Keratinocyte (primary cell): Measurements from ENCODE around the gene UBE2K. TPM values are rescaled to one million over a fixed set of nuclear protein-coding genes. Genes with fewer than 3 reads are reported as not detected.

Experiments
- DNase-seq: peaks from one replicate; pipeline ENCODE4 v3.0.0-alpha.2; 2011; ENCODE audit warnings: low read depth, missing footprints, low spot score
- FAIRE-seq: peaks from 2 replicates; lab custom pipeline; 2011; peaks lifted over from hg19 to GRCh38; lab: Jason Lieb, UNC
- H2AFZ ChIP-seq: 2 replicates; pipeline ENCODE4 v1.6.0; 2012; ENCODE audit warnings: low read length, control low read depth, inconsistent platforms; ENCODE audit not compliant: control insufficient read depth
- H3K27ac ChIP-seq: 2 replicates; pipeline ENCODE4 v1.5.1; 2011; ENCODE audit warnings: low read length; ENCODE audit not compliant: control insufficient read depth, insufficient read depth
- H3K27me3 ChIP-seq: 3 replicates; pipeline ENCODE4 v1.6.0; 2011; ENCODE audit warnings: low read length; ENCODE audit not compliant: control insufficient read depth, insufficient read depth; ENCODE audit errors: extremely low read depth
- H3K36me3 ChIP-seq, 2 experiments: 2 replicates in 1 of 2; 3 replicates in 1 of 2; pipeline ENCODE4 v1.5.1; 2011; ENCODE audit warnings: low read length in 2 of 2, mild to moderate bottlenecking in 1 of 2; ENCODE audit not compliant: control insufficient read depth in 2 of 2, insufficient read depth in 2 of 2; ENCODE audit errors: extremely low read depth in 1 of 2
- H3K4me1 ChIP-seq: 3 replicates; pipeline ENCODE4 v1.5.1; 2011; ENCODE audit warnings: low read length; ENCODE audit not compliant: control insufficient read depth, insufficient read depth; ENCODE audit errors: extremely low read depth
- H3K4me2 ChIP-seq: 3 replicates; pipeline ENCODE4 v1.6.0; 2011; ENCODE audit warnings: low read depth, low read length; ENCODE audit not compliant: control insufficient read depth, insufficient read depth; ENCODE audit errors: extremely low read depth
- H3K4me3 ChIP-seq, 3 experiments: fragments of 200-600 bp in 1 of 3; sonication (generic) in 1 of 3; 2 replicates in 2 of 3; 3 replicates in 1 of 3; pipeline ENCODE4 v1.5.1; 2011 to 2016; ENCODE audit warnings: low read length in 3 of 3, mild to moderate bottlenecking in 3 of 3, control low read depth in 2 of 3, inconsistent platforms in 1 of 3, low read depth in 1 of 3, mixed read lengths in 1 of 3, mixed run types in 1 of 3, moderate library complexity in 1 of 3; ENCODE audit not compliant: control insufficient read depth in 2 of 3, insufficient read depth in 2 of 3; ENCODE audit errors: extremely low read depth in 1 of 3
- H3K79me2 ChIP-seq: 2 replicates; pipeline ENCODE4 v1.6.0; 2012; ENCODE audit warnings: low read length; ENCODE audit not compliant: control insufficient read depth, insufficient read depth
- H3K9ac ChIP-seq: 3 replicates; pipeline ENCODE4 v1.6.0; 2011; ENCODE audit warnings: low read length; ENCODE audit not compliant: control insufficient read depth, insufficient read depth; ENCODE audit errors: extremely low read depth
- H3K9me1 ChIP-seq: 3 replicates; pipeline ENCODE4 v1.6.0; 2011; ENCODE audit warnings: low read length; ENCODE audit not compliant: control insufficient read depth, insufficient read depth; ENCODE audit errors: extremely low read depth
- H3K9me3 ChIP-seq: 2 replicates; pipeline ENCODE4 v1.5.1; 2012; ENCODE audit warnings: low read depth, low read length; ENCODE audit not compliant: control insufficient read depth
- H4K20me1 ChIP-seq: 3 replicates; pipeline ENCODE4 v1.6.0; 2011; ENCODE audit warnings: low read length; ENCODE audit not compliant: control insufficient read depth, insufficient read depth; ENCODE audit errors: extremely low read depth
- EZH2 ChIP-seq: IDR thresholded peaks from one replicate; pipeline ENCODE4 v1.6.1; 2012; ENCODE audit warnings: inconsistent platforms, mild to moderate bottlenecking, low read length, moderate library complexity
- dilution Hi-C: fragments of 300-500 bp; cut with MboI; formaldehyde crosslinking; loops from one replicate; pipeline ENCODE4 v1.7.0; 2020; ENCODE audit warnings: low sequenced_read_pairs; ENCODE audit not compliant: extremely low pct_ligation_motif_present
- polyA plus RNA-seq, 5 experiments: library from polyadenylated mRNA; depleted of rRNA in 3 of 5; stranded (reverse) in 3 of 5; stranded (forward) in 1 of 5; unstranded in 1 of 5; fragments of >200 nt; gene quantifications; 1 replicate in 1 of 5; 2 replicates in 3 of 5; 3 replicates in 1 of 5; pipeline versions ENCODE4 v1.2.1 to v1.2.3, GENCODE V29; 2011 to 2012; ENCODE audit warnings: missing spikeins in 2 of 5, low read depth in 1 of 5, low replicate concordance in 1 of 5
- TF ChIP-seq, protein P1 (sequence below), 3 experiments: IDR thresholded peaks in 1 of 3; conservative IDR thresholded peaks in 1 of 3; optimal IDR thresholded peaks in 1 of 3; 2 replicates in 2 of 3; 3 replicates in 1 of 3; pipeline versions ENCODE3 to v1.5.1; 2011; ENCODE audit warnings: low read length in 3 of 3, mild to moderate bottlenecking in 3 of 3, moderate library complexity in 2 of 3, control low read depth in 1 of 3, inconsistent platforms in 1 of 3; ENCODE audit not compliant: insufficient read depth in 2 of 3; ENCODE audit errors: extremely low read depth in 1 of 3

Gene UBE2K
- polyA plus RNA-seq, 1 donor (not counting 4 experiments of a cell fraction or from before 2014, with no cell fraction given) = 163 TPM

DNA sequence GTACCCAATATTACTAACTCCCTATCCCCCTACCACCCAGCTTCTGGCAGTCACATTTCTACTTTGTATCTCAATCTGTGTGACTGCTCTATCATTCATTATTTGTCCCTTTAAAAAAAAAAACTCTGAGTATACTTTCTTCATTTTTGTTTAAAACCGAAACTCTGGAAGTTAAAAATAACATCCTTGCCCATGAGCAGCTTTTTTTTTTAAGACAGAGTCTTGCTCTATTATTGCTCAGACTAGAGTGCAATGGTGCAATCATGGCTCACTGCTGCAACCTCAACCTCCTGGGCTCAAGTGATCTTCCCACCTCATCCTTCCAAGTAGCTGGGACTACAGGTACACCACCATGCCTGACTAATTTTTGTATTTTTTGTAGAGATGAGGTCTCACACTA, 15.8 kb downstream of the UBE2K start:
- H3K4me2 ChIP-seq = no peak overlapping the region
- dilution Hi-C loops = no loop called here
- H3K9ac ChIP-seq = no peak overlapping the region
- peaks cover 91% of the 10 kb centered on the region for H3K79me2 ChIP-seq
- no peaks in the 10 kb centered on the region for H3K4me1 ChIP-seq
- DNase-seq (no peak), FAIRE-seq (no peak)
- H3K27me3 ChIP-seq = no peaks in the 10 kb centered on the region
- peaks cover 13% of the 10 kb centered on the region for H4K20me1 ChIP-seq
- no peak overlapping the region for H2AFZ ChIP-seq
- no peak overlapping the region for H3K4me3 ChIP-seq
- no peaks in the 10 kb centered on the region for H3K9me3 ChIP-seq
- H3K36me3 ChIP-seq = peaks cover 3 to 5% of the 10 kb centered on the region in 2 experiments
- TF ChIP-seq EZH2 = no peak
- TF ChIP-seq, protein P1, sequence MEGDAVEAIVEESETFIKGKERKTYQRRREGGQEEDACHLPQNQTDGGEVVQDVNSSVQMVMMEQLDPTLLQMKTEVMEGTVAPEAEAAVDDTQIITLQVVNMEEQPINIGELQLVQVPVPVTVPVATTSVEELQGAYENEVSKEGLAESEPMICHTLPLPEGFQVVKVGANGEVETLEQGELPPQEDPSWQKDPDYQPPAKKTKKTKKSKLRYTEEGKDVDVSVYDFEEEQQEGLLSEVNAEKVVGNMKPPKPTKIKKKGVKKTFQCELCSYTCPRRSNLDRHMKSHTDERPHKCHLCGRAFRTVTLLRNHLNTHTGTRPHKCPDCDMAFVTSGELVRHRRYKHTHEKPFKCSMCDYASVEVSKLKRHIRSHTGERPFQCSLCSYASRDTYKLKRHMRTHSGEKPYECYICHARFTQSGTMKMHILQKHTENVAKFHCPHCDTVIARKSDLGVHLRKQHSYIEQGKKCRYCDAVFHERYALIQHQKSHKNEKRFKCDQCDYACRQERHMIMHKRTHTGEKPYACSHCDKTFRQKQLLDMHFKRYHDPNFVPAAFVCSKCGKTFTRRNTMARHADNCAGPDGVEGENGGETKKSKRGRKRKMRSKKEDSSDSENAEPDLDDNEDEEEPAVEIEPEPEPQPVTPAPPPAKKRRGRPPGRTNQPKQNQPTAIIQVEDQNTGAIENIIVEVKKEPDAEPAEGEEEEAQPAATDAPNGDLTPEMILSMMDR (optimal IDR thresholded peaks at IDR 0.05 in 1 of 3, IDR thresholded peaks at IDR 0.05 in 1 of 3, conservative IDR thresholded peaks at IDR 0.05 in 1 of 3; ENCODE audit: extremely low read depth in 1 of 3, insufficient read depth in 2 of 3, low read length in 3 of 3) = no peak
- no peaks in the 10 kb centered on the region for H3K9me1 ChIP-seq
- no peak overlapping the region for H3K27ac ChIP-seq

DNA sequence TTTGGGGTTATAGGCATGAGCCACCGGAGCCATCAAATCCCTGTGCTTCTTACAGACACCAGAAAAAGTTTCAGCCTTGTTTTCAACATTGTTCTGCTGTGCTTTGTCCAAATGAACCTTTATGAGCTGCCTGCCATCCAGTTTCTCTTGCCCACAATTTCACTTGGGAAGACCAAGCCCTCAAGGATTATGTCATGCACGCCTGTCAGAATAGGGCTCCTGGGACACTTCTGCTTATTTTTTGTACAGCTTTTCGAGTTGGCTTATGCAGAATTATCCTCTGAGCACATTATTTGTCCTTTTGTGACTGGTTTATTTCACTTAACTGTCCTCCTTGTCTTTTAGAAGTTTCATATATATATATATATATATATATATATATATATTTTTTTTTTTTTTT, 16.2 kb downstream of the UBE2K start:
- no peaks in the 10 kb centered on the region for H3K27me3 ChIP-seq
- peaks cover 3 to 5% of the 10 kb centered on the region in 2 experiments for H3K36me3 ChIP-seq
- no peak for FAIRE-seq
- H3K27ac ChIP-seq = peak overlapping the region; percentile 20
- DNase-seq = no peak
- no peaks in the 10 kb centered on the region for H3K9me3 ChIP-seq
- H4K20me1 ChIP-seq = peaks cover 13% of the 10 kb centered on the region
- no peaks in the 10 kb centered on the region for H3K4me1 ChIP-seq
- no peak overlapping the region for H3K9ac ChIP-seq
- peaks cover 91% of the 10 kb centered on the region for H3K79me2 ChIP-seq
- no peak overlapping the region for H2AFZ ChIP-seq
- no peak overlapping the region for H3K4me2 ChIP-seq
- no peak overlapping the region for H3K4me3 ChIP-seq
- H3K9me1 ChIP-seq = no peaks in the 10 kb centered on the region
- dilution Hi-C loops = no loop called here
- TF ChIP-seq, protein P1 (optimal IDR thresholded peaks at IDR 0.05 in 1 of 3, IDR thresholded peaks at IDR 0.05 in 1 of 3, conservative IDR thresholded peaks at IDR 0.05 in 1 of 3; ENCODE audit: extremely low read depth in 1 of 3, insufficient read depth in 2 of 3, low read length in 3 of 3) = no peak
- no peak for TF ChIP-seq EZH2
